DND-41 (cell line): Measurements from ENCODE around the gene ARHGAP22.

Experiments
- ATAC-seq: fragments of 200-7000 bp; cut with Tn5 transposase; 3 replicates; pipeline ENCODE4 v1.9.1; 2021; ENCODE audit warnings: low read depth; ENCODE audit not compliant: insufficient read depth
- DNase-seq: peaks from one replicate; pipeline ENCODE4 v3.0.0-alpha.2; 2020
- H2AFZ ChIP-seq: 2 replicates; pipeline ENCODE4 v1.6.0; 2012; ENCODE audit warnings: low read depth, low read length
- H3K27ac ChIP-seq: 2 replicates; pipeline ENCODE4 v1.5.1; 2012; ENCODE audit warnings: low read length, inconsistent platforms
- H3K27me3 ChIP-seq: fragments of 200-600 bp; sonication (generic); 2 replicates; pipeline ENCODE4 v1.6.0; 2012; ENCODE audit warnings: low read length, mild to moderate bottlenecking, inconsistent platforms; ENCODE audit not compliant: insufficient read depth, poor library complexity
- H3K36me3 ChIP-seq: 2 replicates; pipeline ENCODE4 v1.5.1; 2012; ENCODE audit warnings: low read length, inconsistent platforms; ENCODE audit not compliant: insufficient read depth
- H3K4me1 ChIP-seq: 2 replicates; pipeline ENCODE4 v1.5.1; 2012; ENCODE audit warnings: mild to moderate bottlenecking, low read length; ENCODE audit not compliant: insufficient read depth
- H3K4me2 ChIP-seq: 2 replicates; pipeline ENCODE4 v1.6.0; 2012; ENCODE audit warnings: mild to moderate bottlenecking, moderate library complexity, low read length, inconsistent platforms; ENCODE audit not compliant: insufficient read depth
- H3K4me3 ChIP-seq, 2 experiments: fragments of 200-600 bp in 1 of 2; shearing (Covaris generic) in 1 of 2; 2 replicates each; pipeline ENCODE4 v1.5.1; 2012 to 2016; ENCODE audit warnings: inconsistent platforms in 2 of 2, low read length in 2 of 2, mild to moderate bottlenecking in 2 of 2, low read depth in 1 of 2, moderate library complexity in 1 of 2
- H3K79me2 ChIP-seq: 2 replicates; pipeline ENCODE4 v1.6.0; 2012; ENCODE audit warnings: low read length, inconsistent platforms; ENCODE audit not compliant: insufficient read depth
- H3K9ac ChIP-seq: 2 replicates; pipeline ENCODE4 v1.6.0; 2012; ENCODE audit warnings: low read depth, mild to moderate bottlenecking, inconsistent platforms, low read length, moderate library complexity
- H3K9me3 ChIP-seq: 2 replicates; pipeline ENCODE4 v1.5.1; 2012; ENCODE audit warnings: low read length, moderate library complexity, mild to moderate bottlenecking, inconsistent platforms; ENCODE audit not compliant: insufficient read depth, severe bottlenecking
- H4K20me1 ChIP-seq: 2 replicates; pipeline ENCODE4 v1.6.0; 2012; ENCODE audit warnings: low read length; ENCODE audit not compliant: insufficient read depth
- EZH2 ChIP-seq: IDR thresholded peaks from 3 replicates; pipeline ENCODE4 v1.6.1; 2012; ENCODE audit warnings: borderline replicate concordance, low read depth, mild to moderate bottlenecking, moderate library complexity, low read length, inconsistent platforms; ENCODE audit not compliant: severe bottlenecking
- TF ChIP-seq, protein P1 (sequence below): IDR thresholded peaks from 2 replicates; pipeline ENCODE4 v1.5.1; 2012; ENCODE audit warnings: borderline replicate concordance, low read length, moderate library complexity, mild to moderate bottlenecking; ENCODE audit not compliant: poor library complexity, severe bottlenecking; ENCODE audit errors: extremely low read depth

ARHGAP22 gene

DNA sequence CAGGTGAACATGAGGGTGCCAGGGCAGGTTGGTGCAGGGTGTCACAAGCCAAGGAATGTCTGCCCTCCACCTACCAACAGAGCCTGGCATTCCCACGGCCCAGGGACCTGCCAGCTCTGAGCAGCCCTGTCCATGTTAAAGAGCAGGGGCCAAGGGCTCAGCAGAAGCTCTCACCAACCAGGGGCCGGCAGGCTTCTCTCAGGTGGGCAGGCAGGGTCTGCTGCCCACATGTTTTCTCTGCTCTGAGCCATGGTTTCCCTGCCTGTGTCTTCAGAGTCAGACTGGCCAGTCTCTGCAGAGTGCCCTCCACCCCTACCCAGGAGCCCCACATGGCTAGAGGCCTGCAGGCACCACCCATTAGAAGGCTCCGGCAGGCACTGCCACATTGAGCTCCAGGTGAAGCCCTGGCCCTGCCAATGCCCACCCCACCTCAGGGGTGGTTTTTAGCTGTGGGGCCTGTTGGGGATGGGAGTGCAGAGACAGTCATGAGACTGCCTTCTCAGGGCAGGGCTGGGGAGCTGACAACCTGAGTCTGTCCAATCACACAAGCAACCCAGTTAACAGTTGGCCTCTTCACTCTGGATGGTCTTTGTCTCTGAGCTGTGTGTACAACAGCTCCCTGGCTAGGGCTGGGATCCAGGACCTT, 135.9 kb downstream of the ARHGAP22 start:
- ATAC-seq, result no peak
- DNase-seq, result no peak
- H3K9me3 ChIP-seq, result no peaks in the 10 kb centered on the region
- no peak overlapping the region for H3K4me3 ChIP-seq
- no peak overlapping the region for H3K9ac ChIP-seq
- H2AFZ ChIP-seq, result no peak overlapping the region
- H4K20me1 ChIP-seq, result no peaks in the 10 kb centered on the region
- H3K4me1 ChIP-seq, result no peaks in the 10 kb centered on the region
- no peak overlapping the region for H3K27ac ChIP-seq
- no peaks in the 10 kb centered on the region for H3K36me3 ChIP-seq
- TF ChIP-seq EZH2, result no peak
- TF ChIP-seq, protein P1, sequence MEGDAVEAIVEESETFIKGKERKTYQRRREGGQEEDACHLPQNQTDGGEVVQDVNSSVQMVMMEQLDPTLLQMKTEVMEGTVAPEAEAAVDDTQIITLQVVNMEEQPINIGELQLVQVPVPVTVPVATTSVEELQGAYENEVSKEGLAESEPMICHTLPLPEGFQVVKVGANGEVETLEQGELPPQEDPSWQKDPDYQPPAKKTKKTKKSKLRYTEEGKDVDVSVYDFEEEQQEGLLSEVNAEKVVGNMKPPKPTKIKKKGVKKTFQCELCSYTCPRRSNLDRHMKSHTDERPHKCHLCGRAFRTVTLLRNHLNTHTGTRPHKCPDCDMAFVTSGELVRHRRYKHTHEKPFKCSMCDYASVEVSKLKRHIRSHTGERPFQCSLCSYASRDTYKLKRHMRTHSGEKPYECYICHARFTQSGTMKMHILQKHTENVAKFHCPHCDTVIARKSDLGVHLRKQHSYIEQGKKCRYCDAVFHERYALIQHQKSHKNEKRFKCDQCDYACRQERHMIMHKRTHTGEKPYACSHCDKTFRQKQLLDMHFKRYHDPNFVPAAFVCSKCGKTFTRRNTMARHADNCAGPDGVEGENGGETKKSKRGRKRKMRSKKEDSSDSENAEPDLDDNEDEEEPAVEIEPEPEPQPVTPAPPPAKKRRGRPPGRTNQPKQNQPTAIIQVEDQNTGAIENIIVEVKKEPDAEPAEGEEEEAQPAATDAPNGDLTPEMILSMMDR, result no peak
- peaks cover 3% of the 10 kb centered on the region for H3K27me3 ChIP-seq
- H3K4me2 ChIP-seq, result no peak overlapping the region
- no peaks in the 10 kb centered on the region for H3K79me2 ChIP-seq

DNA sequence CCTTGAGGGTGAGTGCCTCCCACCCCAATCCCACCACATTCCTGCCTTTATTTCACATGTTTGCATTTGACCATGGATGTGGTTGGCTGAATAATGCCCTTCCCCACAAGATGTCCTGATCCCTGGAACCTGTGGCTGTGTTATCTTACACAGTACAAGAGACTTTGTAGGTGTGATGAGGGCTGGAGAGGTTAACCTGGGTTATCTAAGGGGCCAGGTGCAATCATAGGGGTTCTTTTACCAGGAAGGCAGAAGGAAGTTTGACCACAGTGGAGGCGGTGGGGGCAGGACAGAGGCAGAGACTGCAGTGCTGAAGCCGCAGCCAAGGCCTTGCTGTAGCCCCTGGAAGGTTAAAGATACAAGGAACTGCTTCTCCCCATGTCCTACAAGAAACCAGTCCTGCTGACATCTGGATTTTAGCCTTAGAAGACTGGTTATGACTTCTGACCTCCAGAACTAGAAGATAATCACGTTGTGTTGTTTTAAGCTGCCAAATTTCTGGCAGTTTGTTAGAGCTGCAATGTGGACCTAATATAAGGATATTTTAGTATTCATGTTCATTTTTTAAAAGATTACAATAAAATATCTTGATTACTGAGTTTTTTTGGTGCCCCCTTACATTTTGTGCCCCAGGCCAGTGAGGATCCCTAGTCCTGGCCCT, 136.6 kb downstream of the ARHGAP22 start:
- H3K27ac ChIP-seq, result no peak overlapping the region
- no peaks in the 10 kb centered on the region for H3K27me3 ChIP-seq
- no peak overlapping the region for H2AFZ ChIP-seq
- H3K4me3 ChIP-seq, result no peak overlapping the region
- no peaks in the 10 kb centered on the region for H3K36me3 ChIP-seq
- H3K9me3 ChIP-seq, result no peaks in the 10 kb centered on the region
- H3K79me2 ChIP-seq, result no peaks in the 10 kb centered on the region
- H3K9ac ChIP-seq, result no peak overlapping the region
- ATAC-seq (no peak), DNase-seq (no peak)
- H3K4me2 ChIP-seq, result no peak overlapping the region
- H4K20me1 ChIP-seq, result no peaks in the 10 kb centered on the region
- no peaks in the 10 kb centered on the region for H3K4me1 ChIP-seq
- no peak for TF ChIP-seq EZH2
- TF ChIP-seq, protein P1, result no peak

DNA sequence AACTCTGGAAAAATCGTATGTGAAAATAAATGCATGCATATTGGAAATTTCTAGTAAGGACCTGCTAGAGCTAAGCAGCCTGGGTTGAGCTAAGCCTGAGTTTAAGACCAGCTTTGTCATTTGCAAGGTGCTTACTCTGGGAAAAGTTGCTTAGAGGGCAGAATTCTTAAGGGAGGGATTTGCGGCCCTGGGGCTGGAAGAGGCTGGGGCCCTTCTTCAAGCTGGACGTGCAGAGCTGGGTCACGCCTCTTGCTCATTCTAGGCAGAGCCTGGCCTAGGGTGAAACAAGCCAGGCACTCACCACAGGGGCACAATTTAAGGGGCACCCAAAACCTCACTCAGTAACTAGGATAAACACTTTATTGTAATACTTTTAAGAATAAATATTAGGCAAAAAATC, 137.2 kb downstream of the ARHGAP22 start:
- DNase-seq (no peak), ATAC-seq (no peak)
- Histone ChIP-seq H3K36me3 (no peaks in the 10 kb centered on the region), H4K20me1 (no peaks in the 10 kb centered on the region), H2AFZ (no peak overlapping the region), H3K4me3 (no peak overlapping the region), H3K79me2 (no peaks in the 10 kb centered on the region), H3K4me1 (no peaks in the 10 kb centered on the region), H3K9ac (no peak overlapping the region), H3K4me2 (no peak overlapping the region), H3K27me3 (no peaks in the 10 kb centered on the region), H3K9me3 (no peaks in the 10 kb centered on the region), H3K27ac (no peak overlapping the region)
- no peak for TF ChIP-seq EZH2
- TF ChIP-seq, protein P1, result no peak
